Body of pancreas (tissue), 4 donors: Measurements from ENCODE around the gene SORT1. TPM values are rescaled to one million over a fixed set of nuclear protein-coding genes. Genes with fewer than 3 reads are reported as not detected.
"Not testable (repeated sequence)": the region's sequence is repeated elsewhere in the genome, so short reads cannot be mapped to it uniquely, and the experiment has no call there.

Source experiments
- ATAC-seq: fragments of 150-250 bp; one replicate; pipeline ENCODE4 v1.9.1; 2016
- DNase-seq, 4 donors: peaks; one replicate each; pipeline ENCODE4 v3.0.0-alpha.2; 2019
- H3K27ac ChIP-seq, 4 donors: fragments of 200-600 bp; sonication (generic); 1 replicate in 3 of 4; 2 replicates in 1 of 4; pipeline versions ENCODE4 v1.5.1 to v1.6.1; 2016 to 2019; ENCODE audit warnings: mild to moderate bottlenecking in 1 of 4, mixed read lengths in 1 of 4, moderate library complexity in 1 of 4
- H3K27me3 ChIP-seq, 2 donors: fragments of 200-600 bp; sonication (generic); one replicate each; pipeline ENCODE4 v1.6.0; 2016; ENCODE audit warnings: mild to moderate bottlenecking in 1 of 2
- H3K36me3 ChIP-seq, 2 donors: fragments of 200-600 bp; sonication (generic); replicated peaks in 1 of 2; 2 replicates each; pipeline ENCODE4 v1.5.1; 2016; ENCODE audit warnings: low read depth in 2 of 2; ENCODE audit not compliant: insufficient read depth in 1 of 2
- H3K4me1 ChIP-seq: fragments of 200-600 bp; sonication (generic); one replicate; pipeline ENCODE4 v1.6.0; 2016
- H3K4me3 ChIP-seq, 2 donors: fragments of 200-600 bp; sonication (generic); 1 replicate in 1 of 2; 2 replicates in 1 of 2; pipeline ENCODE4 v1.5.1; 2016 to 2019
- H3K9me3 ChIP-seq, 3 donors: fragments of 200-600 bp; sonication (generic); 1 replicate in 2 of 3; 2 replicates in 1 of 3; pipeline ENCODE4 v1.5.1; 2016
- POLR2A ChIP-seq, 3 donors: fragments of 450-650 bp; IDR thresholded peaks; one replicate each; pipeline ENCODE4 v1.6.1; 2016; ENCODE audit warnings: antibody characterized with exemption in 3 of 3, mild to moderate bottlenecking in 2 of 3
- WGBS, 2 donors: methylation state at CpG; one replicate each; pipeline ENCODE4 v1.1.5; 2017; 5-methylcytosine and 5-hydroxymethylcytosine counted together
- intact Hi-C: fragments of 100-400 bp; cut with DNase I; formaldehyde crosslinking; loops from one replicate; pipeline ENCODE4 v1.15.1; 2023
- total RNA-seq, 2 donors: library from RNA; depleted of rRNA; stranded (reverse); fragments of >200 nt; gene quantifications; one replicate each; pipeline ENCODE4 v1.1.0, GENCODE V29; 2016
- TF ChIP-seq, protein P1 (sequence below), 7 experiments: fragments of 450-650 bp in 4 of 7; fragments of 200-600 bp in 3 of 7; sonication (generic) in 3 of 7; IDR thresholded peaks; one replicate each; pipeline ENCODE4 v1.5.1; 2016 to 2019; ENCODE audit warnings: antibody characterized with exemption in 7 of 7

Gene SORT1
- total RNA-seq, 2 donors from 2014 or later = 23.6 to 24.7 TPM

DNA sequence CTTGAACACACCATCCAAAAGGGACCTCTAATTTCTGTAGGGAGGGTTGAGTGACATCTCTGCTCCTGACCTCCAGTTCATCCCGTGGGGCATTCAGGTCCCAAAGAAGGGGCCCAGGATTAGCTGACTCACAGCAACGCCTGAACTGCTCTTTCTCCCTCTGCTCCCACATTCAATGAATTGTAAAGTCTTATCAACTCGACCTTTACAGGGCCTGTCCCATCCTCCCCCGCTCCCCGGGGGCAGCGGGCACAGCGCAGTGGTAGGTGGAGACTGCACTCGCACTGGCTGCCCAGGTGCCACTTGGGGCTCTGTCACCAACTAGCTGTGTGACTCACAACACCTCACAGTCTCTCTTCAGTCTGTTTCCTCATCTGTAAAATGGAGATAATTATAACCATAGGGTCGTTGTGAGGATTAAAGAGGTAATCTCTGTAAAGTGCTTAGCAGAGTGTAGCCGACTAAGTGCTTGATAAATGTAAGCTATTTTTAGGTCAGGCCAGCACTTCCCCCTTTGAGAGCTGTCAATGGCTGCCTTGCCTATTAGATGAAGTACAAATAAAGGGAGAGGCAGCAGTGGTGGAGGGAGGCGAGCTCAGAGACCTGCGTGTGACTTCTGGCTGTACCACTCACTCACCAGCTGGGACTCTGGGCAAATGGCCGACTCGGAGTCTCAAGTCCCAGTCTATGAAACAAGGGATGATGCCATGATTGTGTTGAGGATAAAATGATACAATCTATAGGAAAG lies 90.3 kb downstream of the SORT1 start:
- Histone ChIP-seq H3K27me3 (no peaks in the 10 kb centered on the region), H3K36me3 (no peaks in the 10 kb centered on the region), H3K27ac (no peak overlapping the region), H3K4me1 (no peaks in the 10 kb centered on the region), H3K9me3 (no peaks in the 10 kb centered on the region), H3K4me3 (no peak overlapping the region)
- DNase-seq (peak in 2 of 4 donors; percentile 20 to 22), ATAC-seq (peak; percentile 16)
- intact Hi-C loops = no loop called here
- 42 to 50% methylated on average over 14 of the region's 14 CpGs for WGBS, 2 donors
- TF ChIP-seq, protein P1, sequence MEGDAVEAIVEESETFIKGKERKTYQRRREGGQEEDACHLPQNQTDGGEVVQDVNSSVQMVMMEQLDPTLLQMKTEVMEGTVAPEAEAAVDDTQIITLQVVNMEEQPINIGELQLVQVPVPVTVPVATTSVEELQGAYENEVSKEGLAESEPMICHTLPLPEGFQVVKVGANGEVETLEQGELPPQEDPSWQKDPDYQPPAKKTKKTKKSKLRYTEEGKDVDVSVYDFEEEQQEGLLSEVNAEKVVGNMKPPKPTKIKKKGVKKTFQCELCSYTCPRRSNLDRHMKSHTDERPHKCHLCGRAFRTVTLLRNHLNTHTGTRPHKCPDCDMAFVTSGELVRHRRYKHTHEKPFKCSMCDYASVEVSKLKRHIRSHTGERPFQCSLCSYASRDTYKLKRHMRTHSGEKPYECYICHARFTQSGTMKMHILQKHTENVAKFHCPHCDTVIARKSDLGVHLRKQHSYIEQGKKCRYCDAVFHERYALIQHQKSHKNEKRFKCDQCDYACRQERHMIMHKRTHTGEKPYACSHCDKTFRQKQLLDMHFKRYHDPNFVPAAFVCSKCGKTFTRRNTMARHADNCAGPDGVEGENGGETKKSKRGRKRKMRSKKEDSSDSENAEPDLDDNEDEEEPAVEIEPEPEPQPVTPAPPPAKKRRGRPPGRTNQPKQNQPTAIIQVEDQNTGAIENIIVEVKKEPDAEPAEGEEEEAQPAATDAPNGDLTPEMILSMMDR (IDR thresholded peaks at IDR 0.05) = no peak
- no peak for TF ChIP-seq POLR2A (IDR thresholded peaks at IDR 0.05)

DNA sequence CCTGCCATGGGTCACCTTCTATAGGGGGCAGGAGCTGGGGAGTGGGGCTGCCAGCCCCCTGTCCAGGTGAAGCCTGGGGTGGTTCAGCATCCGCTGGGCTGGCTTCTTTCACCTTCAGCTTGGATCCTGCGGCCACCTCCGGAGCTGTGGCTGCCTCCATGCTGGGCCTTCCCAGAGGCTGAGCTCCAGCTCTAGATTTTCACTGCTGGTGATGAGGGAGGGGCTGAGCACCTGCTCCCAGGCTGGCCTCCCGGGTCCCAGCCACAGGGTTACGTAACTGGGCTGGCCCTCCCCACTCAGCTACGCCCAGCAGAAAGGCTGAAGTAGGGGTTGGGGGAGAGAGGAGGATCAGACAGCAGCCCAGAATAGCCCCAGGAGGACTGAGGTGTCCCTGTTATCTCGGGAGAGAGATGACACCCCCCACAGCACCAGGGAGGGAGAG lies 90.9 kb downstream of the SORT1 start, which contains the start of gene MYBPHL:
Gene MYBPHL (minus strand): TSS at position 180 of the 442 bp plus-strand sequence. CDS start 20 bp downstream, at position 160.
- H3K4me1 ChIP-seq = no peaks in the 10 kb centered on the region
- H3K9me3 ChIP-seq = no peaks in the 10 kb centered on the region
- no peaks in the 10 kb centered on the region for H3K27me3 ChIP-seq
- WGBS, 2 donors = 37% methylated on average over 5 of the region's 7 CpGs; no CpG with 5 or more reads in 1 of the 2 donors
- no peak for TF ChIP-seq POLR2A (IDR thresholded peaks at IDR 0.05)
- TF ChIP-seq, protein P1 (IDR thresholded peaks at IDR 0.05) = no peak
- H3K36me3 ChIP-seq = no peaks in the 10 kb centered on the region
- ATAC-seq (peak; percentile 16), DNase-seq (no peak)
- no peak within 1 kb of the TSS for H3K4me3 ChIP-seq
- H3K27ac ChIP-seq = no peak within 1 kb of the TSS
- intact Hi-C loops = no loop called here

DNA sequence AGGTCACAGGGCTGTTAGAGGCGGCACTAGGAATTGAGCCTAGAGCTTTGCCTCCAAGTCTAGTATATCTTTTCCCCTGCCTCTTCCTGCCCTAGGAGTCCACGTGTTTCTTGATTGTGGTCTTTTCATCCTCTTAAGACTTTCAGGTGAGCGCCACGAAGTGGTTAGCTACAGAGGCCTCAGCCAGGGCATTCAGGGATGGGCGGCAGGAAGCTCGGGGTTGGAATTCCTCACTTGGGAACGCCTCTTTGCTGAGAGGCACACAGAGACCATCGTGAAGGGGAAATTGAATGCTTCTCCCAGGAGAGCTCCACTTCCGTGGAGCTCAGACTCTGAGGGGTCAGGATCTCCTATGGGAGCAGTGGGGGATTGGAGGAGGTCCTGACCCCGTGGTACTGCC lies 91.7 kb downstream of the SORT1 start:
- ATAC-seq, DNase-seq, H3K4me3 ChIP-seq, H3K9me3 ChIP-seq, H3K36me3 ChIP-seq, H3K27me3 ChIP-seq, H3K27ac ChIP-seq, H3K4me1 ChIP-seq, intact Hi-C loops: not testable (repeated sequence)
- whole genome bisulfite sequencing, 2 donors = 40 to 52% methylated on average over 4 to 10 of the region's 10 CpGs

DNA sequence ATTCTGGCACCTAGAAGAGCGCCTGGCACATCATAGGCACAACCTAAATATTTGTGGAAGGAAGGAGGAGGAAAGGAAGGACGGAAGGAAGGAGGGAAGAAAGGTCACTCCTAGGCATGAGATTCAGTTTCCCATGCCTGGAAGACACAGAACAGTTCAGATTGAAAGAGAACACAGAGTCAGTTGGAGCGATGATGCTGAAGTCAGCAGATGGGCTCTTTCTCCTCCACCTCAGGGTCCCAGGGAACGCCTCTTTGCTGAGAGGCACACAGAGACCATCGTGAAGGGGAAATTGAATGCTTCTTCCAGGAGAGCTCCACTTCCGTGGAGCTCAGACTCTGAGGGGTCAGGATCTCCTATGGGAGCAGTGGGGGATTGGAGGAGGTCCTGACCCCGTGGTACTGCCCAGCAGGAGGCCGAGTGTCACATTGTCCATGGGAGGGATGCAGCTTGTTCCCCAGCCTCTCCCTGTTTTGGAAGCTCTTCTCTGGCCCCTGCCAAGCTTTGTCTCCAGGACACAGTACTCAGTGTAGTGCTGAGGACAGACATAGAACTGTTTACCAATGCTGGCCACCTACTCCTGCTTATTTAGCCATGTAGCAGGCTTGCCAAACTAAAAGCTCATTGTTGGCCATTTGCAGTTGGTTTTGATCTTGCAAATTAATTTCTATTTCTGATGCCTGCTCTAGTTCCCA lies 93.3 kb downstream of the SORT1 start:
- Histone ChIP-seq H3K4me3 (no peak overlapping the region), H3K27me3 (no peaks in the 10 kb centered on the region), H3K27ac (no peak overlapping the region), H3K9me3 (no peaks in the 10 kb centered on the region), H3K4me1 (peaks cover 7% of the 10 kb centered on the region), H3K36me3 (no peaks in the 10 kb centered on the region)
- WGBS, 2 donors = 54 to 55% methylated on average over 5 to 8 of the region's 8 CpGs
- intact Hi-C loops = no loop called here
- TF ChIP-seq POLR2A (IDR thresholded peaks at IDR 0.05) = no peak
- TF ChIP-seq, protein P1 (IDR thresholded peaks at IDR 0.05) = no peak
- no peak for DNase-seq
- no peak for ATAC-seq

DNA sequence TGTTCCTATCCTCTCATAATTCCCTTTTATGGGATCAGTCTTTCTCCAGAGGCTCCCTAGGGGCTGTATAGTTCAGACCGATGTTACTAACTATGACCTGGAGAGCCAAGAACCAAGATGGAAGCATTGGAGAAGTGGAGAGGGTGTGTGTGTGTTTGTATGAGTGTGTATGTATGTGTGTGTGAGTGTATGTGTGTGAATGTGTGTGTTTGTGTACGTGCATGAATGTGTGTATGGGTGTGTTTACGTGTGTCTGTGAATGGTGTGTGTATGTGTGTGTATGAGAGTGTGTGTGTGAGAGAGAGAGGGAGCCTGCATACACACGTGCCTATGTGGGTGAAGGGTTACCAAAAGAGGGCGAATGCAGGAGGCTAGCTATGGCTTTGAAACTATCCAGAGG lies 95.8 kb downstream of the SORT1 start:
- Histone ChIP-seq H3K9me3 (no peaks in the 10 kb centered on the region), H3K27ac (no peak overlapping the region), H3K36me3 (no peaks in the 10 kb centered on the region), H3K27me3 (no peaks in the 10 kb centered on the region), H3K4me3 (no peak overlapping the region), H3K4me1 (peaks cover 15% of the 10 kb centered on the region)
- WGBS, 2 donors = 61 to 79% methylated on average over 5 of the region's 5 CpGs
- no peak for ATAC-seq
- TF ChIP-seq, protein P1 (IDR thresholded peaks at IDR 0.05) = no peak
- no peak for TF ChIP-seq POLR2A (IDR thresholded peaks at IDR 0.05)
- DNase-seq = no peak
- intact Hi-C loops = no loop called here
